Daoy (cell line): ENCODE measurements around the gene FBLL1. TPM values are rescaled to one million over a fixed set of nuclear protein-coding genes. Genes with fewer than 3 reads are reported as not detected.
"Not testable (repeated sequence)": the region's sequence is repeated elsewhere in the genome, so short reads cannot be mapped to it uniquely, and the experiment has no call there.

Experiments
- DNase-seq: peaks from one replicate; pipeline ENCODE4 v3.0.0-alpha.2; 2015; ENCODE audit warnings: low read depth
- total RNA-seq: library from RNA; depleted of rRNA; stranded (reverse); fragments of >200 nt; shearing (Covaris generic); gene quantifications from 2 replicates; pipeline ENCODE4 v1.2.3, GENCODE V29; 2014; rRNA removed

FBLL1 gene
- 0.11 TPM in 1 of 2 replicates, not detected in the other for total RNA-seq

DNA sequence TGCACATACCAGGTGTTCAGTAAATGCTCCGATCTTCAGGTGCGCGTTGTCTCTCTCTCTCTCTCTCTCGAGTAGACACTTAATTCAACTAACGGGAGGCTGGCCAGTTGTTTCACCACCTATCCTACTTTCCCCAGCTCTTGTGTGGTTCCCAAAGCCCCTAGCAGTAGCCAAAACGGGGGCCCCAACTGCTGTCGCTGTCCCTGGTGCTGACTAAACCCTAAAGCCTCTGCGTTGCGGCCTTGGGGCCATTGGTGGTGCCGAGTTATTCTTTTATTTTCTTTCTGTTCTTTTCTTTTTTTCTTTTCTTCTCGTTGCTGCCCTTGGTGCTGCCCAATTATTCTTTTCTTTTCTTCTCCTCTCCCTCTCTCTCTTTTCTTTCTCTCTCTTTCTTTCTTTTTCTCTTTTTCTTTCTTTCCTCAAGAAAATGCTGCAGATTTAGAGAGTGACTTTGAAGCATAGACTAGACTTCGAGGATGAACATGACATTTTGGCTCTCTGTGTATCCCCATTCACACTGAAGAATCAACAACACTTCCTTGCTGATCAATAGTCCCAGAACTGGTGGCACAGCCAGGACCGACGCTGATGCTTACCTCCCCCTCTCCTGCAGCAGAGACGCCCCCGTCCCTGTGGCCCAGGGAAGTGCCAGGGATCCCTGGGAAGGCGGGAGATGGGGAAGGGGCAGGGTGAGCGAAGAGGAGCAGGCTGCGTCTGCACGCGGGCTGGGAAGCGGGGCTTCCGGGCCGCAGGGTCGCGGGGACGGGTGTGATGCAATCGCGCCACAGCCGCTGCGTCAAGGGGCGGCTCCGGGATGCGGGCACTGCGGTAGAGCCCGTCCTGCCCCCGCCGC, at the start of gene FBLL1:
FBLL1 (plus strand) TSS at position 785 of the 853 bp plus-strand sequence. CDS start 200 bp downstream, outside the sequence.
- DNase-seq = peak; percentile 44

DNA sequence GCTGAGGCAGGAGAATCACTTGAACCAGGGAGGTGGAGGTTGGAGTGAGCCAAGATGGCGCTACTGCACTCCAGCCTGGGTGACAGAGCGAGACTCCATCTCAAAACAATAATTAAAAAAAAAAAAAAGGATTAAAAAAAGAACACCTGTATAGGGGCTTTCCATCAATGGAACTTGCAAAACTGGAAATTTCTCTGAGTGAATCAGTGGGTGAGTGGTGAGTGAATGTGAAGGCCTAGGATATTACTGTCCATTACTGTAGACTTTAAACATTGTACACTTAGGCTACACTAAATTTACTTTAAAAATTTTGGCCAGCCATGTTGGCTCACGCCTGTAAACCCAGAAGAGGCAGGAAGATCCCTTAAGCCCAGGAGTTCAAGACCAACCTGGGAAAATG, 48.5 kb upstream of the FBLL1 start:
- DNase-seq = no peak

DNA sequence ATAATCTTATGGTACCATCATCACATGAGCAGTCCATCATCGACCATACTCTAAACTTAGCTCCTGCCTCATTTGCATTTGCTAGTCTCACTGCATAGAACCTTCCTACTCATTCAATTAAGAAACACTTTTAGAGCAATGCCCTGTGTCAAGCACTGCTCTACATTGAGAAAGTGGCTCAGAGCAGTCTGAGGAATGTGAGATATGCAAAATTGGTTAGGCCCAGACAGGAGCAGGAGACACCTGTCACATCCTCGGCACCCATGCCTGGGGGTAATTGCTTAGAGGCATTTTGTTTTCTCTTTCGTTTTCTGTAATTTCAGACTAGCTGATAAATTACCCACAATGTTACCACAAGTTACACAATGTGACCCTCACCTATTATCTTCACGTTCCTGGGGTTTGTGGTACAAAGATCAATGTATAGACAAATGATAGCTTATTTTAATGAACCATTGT, 47.7 kb upstream of the FBLL1 start:
- no peak for DNase-seq

DNA sequence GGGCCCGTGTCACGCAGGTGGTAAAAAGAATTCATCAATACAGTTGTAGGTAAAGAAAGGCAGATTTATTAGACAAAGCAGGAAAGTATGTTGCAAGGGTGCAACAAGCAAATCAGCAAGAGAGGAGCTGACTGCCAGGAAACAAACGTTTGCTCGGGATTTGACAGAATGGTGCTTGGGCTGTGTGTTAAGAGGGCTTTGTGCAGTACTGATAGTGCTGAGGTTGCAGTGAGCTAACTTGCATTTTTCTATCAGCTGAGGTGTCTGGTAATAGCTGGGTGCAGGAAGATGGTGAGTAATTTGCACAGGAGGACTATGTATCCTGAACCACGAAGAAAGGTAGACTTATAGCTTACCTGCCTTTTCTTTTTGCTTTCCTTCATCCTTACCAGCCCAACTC, 46.7 kb upstream of the FBLL1 start:
- no peak for DNase-seq

DNA sequence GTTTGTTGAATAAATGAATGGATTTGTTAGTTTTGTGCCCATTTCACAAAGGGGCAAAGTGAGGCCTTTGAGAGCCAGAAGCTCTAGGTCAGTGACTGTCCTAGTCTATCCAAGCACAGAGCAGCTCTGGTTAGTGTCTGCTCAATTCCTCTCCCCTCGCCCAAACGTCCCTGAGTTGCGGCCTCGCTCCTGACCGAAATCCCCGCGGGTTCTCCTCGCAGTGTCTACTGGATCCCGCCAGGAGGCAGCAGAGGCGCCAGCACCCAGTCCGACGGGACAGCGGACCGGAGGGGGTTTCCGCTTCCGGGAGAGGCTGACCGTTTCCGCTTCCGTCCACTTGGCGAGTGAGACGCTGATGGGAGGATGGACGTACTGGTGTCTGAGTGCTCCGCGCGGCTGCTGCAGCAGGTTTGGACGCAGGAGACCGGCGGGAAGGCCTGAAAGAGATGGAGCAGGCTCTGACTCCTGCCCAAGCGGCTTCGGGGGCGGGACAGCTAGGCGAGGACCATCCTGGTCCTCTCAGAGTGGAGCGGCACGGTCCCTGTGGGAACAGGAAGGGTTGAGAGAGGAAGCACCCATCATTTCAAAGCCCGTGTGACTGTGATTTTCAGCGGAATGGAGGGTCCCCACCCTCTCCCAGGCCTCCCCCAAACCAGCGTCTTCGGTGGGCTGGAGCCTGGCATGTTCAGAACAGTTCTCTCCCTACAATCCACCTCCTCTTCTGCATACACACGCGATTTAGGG, 42.8 kb upstream of the FBLL1 start, which contains the start of gene RARS1:
RARS1 (plus strand) TSS at position 336 of the 744 bp plus-strand sequence; CDS start at position 364, 28 bp downstream.
- peak; percentile 97 for DNase-seq

DNA sequence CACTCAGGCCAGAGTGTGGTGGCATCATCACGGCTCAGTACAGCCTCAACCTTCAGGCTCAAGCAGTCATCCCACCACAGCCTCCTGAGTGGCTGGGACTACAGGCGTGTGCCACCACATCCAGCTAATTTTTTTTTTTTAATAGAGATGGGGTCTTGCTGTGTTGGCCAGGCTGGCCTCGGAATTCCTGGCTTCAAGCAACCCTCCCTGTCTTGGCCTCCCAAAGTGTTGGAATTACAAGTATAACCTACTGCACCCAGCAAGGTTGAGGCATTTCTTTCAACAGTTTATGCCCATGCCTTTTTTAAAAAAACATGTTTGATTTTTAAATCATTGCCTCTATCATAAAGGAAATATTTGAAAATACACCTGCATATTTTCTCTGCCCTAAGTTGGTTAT, 40.0 kb upstream of the FBLL1 start:
- DNase-seq = no peak

DNA sequence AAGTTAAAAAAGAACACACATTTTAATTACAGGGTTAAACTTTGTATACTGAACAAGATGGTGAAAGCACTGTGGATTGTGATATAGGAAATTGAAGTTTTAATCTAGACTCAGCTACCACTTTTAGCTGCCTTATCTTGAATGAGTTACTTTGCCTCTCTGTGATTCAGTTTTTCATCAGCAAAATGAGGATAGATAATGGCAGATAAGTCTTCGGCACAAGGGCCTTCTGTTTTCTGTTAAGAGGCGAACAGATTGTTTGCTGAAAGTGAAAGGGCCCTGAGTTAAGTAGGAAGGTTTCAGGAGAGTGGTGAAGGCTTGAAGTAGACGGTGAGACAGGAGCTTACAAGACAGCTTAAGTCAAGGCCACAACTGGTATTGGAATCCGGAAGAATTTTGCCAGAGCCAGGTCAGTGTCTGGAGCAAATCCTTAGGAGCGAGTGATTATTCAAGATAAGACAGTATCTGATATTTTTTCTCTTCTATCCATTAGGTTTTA, 35.0 kb upstream of the FBLL1 start:
- no peak for DNase-seq

DNA sequence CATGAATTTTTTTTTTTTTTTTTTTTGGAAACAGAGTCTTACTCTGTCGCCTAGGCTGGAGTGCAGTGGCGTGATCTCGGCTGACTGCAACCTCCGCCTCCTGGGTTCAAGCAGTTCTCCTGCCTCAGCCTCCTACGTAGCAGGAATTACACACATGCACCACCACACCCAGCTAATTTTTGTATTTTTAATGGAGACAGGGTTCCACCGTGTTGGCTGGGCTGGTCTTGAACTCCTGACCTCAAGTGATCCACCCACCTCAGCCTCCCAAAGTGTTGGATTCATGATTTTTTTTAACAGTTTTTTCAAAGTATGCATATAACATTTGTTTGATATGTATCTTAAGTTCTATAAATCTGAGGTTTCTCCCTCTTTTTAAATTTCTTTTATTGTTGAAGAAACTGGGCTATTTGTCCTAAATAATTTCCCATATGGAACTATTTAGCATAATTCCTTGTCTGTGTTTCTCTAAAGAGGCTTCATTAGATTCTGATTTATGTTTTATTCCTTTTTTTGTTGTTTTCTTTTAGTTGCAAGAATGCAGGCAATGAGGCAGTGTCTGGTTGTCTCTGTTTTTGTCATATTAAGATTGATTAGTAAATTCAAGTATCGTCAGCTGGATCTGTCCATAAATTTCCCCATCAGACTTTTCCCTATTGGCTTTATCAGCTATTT, 26.4 kb upstream of the FBLL1 start:
- no peak for DNase-seq

DNA sequence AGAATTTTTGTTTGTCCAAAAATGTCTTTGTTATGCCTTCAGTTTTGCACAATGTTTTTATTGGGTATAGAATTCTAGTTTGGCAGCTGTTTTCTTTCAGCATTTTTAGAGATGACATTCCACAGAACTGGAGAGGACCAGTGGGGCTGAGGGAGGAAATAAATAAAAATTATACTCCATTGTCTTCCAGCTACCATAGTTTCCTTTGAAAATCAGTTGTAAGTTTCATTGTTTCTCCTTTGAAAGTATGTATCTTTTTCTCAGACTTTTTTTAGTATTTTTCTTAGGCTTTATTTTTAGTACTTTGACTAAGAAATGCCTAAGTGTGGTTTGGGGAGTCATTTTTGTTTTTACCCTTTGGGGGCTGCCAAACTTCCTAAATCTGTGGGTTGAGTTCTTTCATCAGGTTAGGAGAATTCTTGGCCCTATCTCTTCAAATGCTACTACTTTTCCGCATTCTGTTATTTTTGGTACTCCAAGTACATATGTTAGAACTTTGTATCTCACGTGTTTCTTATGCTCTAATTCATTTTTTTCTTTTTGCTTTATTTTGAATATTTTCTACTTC, 15.2 kb upstream of the FBLL1 start:
- DNase-seq = no peak

DNA sequence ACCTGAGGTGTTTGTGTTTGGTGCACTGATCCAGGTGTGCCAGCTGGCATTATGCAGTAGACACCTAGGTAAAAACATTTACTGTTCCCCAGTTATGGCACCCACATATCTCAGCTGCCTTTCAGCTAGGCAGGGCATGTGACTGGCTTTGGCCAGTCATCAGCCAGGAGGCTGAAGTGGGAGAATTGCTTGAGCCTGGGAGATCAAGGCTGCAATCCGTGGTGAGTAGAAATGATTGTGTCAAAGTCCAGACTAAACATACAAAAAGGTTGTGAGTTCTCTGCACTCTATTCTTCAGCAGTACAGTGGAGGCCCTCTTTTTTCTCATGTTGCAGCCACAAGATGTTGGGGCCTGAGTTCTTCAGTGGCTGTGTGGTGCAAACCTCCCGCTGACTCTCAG, 3.2 kb upstream of the FBLL1 start:
- DNase-seq = no peak

DNA sequence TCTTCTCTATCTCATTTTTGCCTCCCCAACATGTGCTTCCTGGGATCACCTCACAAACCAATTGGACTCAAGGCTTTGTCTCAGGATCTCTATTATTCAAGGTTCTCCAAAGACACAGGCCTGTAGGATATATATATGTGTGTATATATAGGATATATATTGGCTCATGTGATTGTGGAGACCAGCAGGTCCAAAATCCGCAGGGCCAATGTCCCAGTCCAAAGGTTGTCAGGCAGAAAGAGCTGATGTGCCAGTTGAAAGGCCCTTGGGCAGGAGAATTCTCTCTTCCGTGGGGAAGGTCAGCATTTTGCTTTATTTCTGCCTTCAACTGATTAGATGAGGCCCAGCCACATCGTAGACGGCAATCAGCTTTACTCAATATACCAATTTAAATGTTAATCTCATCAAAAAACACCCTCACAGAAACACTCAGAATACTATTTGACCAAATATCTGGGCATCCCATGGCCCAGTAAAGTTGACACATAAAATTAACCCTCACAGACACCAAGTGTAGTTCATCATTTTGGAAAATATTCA, 1.3 kb upstream of the FBLL1 start:
- no peak for DNase-seq

DNA sequence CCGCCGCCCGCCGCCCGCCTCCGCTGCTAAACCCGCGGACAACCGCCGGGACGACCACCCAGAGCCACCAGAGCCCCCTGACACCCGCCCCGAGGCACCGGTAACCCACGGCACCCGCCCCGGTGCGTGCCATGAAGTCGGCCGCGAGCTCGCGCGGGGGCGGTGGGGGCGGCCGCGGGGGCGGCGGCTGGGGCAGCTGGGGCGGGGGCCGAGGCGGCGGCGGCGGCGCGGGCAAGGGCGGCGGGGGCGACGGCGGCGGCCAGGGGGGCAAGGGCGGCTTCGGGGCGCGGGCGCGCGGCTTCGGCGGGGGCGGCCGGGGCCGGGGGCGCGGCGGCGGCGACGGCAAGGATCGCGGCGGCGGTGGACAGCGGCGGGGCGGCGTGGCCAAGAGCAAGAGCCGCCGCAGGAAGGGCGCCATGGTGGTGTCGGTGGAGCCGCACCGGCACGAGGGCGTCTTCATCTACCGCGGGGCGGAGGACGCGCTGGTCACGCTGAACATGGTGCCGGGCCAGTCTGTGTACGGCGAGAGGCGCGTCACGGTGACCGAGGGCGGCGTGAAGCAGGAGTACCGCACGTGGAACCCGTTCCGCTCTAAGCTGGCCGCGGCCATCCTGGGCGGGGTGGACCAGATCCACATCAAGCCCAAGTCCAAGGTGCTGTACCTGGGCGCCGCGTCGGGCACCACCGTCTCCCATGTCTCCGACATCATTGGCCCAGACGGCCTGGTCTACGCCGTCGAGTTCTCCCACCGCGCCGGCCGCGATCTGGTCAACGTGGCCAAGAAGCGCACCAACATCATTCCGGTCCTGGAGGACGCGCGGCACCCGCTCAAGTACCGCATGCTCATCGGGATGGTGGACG, 499 bp downstream of the FBLL1 start:
- peak; percentile 6 for DNase-seq

DNA sequence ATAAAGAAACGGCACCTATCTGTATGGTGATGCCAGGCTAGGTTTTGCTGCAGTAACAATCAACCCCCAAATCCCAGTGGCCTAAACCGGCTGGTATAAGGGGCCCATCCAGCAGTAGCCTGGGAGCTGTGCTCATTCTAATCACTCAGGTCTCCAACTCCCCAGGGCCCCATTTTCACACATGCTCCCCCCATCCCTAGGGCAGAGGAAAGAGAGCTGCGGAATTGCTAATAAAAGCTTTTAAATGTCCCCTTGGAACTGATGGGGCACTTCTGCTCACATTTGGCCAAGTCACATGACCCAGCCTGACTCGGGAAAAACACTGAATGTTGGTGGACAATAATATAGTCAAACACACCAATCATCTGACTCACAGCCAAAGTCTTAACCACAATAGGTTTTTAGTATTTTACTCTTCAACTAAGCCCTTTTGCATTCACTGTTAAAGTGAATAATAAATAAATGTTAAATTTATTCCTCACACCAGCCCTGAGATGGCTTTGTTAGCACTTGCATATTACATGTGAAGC, 1.6 kb downstream of the FBLL1 start:
- no peak for DNase-seq

DNA sequence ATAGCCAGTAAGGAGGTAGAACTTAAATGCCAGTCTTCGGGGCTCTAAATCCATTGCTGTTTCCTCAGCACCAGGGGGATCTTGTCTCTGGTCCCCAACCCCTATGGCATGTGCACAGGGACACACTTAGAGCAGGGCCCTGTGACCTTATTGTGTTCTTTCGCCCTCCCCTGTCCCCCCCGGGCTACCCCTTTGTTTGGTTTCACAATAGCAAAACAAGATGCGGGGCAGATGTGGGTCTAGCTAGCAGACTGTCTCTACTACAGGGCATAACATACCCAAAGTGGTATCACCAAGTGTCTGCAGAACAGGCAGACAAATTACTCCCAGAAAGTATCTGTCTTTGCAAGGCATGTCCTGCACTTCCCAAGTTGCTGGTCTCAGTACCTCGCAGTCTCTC, 2.1 kb downstream of the FBLL1 start:
- no peak for DNase-seq

DNA sequence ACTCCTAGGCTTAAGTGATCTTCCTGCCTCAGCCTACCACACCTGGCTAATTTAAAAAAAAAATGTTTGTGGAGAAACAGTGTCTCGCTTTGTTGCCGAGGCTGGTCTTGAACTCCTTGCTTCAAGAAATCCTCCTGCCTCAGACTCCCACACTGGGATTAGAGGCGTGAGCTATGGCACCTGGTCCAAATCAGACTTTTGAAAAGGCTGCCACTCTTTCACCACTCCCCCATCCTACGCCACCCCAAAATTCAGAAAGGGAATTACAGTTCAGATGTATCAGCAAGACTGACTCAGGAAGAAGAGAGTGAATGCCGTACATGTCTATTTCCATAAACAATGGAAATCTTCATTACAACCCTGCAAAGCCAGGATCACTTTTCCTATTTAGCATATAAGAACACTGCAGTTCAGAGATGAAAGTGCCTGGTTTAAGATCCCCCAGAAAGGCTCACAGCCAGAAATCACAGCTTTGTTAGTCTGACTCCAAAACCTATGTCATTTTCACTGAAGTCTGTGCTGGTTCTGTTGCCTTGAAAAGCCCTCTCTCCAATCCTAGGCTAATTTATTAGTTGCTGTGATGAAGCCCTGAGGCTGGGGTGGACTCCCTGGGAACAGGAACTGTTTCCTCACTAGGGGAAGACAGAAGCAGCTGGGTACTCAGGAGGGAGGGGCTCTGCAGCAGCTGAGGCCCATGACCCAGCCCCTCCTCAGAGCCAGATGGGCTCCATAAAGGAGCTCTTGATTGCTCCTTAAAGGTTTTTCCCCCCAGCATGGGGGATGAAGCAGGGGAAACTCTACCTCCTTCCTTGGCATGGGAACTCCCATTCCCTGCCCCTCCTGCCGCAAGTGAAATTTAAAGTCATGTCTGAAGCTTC, 3.1 kb downstream of the FBLL1 start:
- DNase-seq = no peak

DNA sequence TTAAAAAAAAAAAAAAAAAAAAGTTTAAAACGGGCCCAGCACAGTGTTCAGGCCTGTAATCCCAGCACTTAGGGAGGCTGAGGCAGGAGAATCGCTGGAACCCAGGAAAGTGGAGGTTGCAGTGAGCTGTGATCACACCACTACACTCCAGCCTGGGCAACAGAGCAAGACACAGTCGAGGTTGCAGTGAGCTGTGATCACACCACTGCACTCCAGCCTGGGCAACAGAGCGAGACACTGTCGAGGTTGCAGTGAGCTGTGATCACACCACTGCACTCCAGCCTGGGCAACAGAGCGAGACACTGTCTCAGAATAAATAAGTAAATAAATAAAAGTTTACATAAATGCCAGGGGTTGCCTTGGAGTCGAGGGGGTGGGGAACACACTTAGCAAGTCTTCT, 5.2 kb downstream of the FBLL1 start:
- not testable (repeated sequence) for DNase-seq

DNA sequence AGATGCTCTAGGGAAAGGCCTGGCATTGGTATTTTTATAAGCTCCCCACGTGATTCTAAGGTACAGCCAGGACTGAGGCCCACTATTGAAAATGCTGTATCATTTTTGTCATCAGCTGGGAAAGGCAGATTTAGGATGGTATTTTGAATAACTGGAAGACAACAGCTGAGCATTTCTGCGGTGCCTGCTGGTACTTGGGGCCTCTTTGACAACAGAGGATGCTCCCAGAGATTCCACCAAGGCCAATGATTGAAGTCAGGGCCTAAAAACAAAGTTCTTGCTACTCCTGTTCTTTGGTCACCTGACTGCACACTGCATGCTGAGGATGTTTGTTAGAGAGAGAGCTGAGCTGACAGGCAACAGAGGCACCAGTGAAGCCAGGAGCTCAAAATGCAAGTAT, 8.1 kb downstream of the FBLL1 start:
- no peak for DNase-seq

DNA sequence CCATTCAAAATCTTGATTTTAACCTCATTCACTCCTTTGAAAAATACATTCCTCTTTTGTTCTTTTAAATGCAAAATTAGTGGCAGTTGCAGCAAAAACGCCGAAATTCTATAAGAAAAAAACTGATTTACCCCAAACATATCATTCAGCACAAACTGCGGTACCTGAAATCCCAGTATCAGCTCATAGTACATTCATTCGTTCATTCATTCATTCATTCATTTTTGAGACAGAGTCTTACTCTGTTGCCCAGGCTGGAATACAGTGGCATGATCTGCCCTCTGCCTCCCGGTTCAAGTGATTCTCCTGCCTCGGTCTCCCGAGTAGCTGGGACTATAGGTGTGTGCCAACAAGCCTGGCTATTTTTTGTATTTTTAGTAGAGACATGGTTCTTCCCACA, 20.4 kb downstream of the FBLL1 start:
- no peak for DNase-seq

DNA sequence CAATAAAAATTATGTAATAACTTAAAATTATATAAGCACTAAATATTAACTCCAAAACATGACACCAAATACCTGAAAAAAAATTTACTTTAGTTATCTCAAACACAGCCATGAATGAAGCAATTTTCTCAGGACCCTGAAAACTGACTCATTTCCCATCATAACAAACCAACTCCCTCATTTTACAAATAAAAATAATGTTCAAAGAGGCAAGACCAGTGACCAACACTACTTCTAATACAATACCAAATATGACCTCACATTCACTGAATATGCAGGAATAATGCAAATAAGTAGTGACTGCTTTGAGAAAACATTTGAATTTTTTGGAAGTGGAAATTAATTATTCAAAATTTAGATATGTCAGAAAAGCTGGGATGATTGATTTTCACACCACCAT, 21.6 kb downstream of the FBLL1 start:
- DNase-seq = no peak
